Retina (tissue), 1 donor: ENCODE results near the gene CR2.
"Not testable (repeated sequence)": the region's sequence is repeated elsewhere in the genome, so short reads cannot be mapped to it uniquely, and the experiment has no call there.

Source experiments
- DNase-seq: peaks from one replicate; pipeline ENCODE4 v3.0.0-alpha.2; 2016

The CR2 gene

GRCh38 chr1:207514890-207515289 is 60.8 kb downstream of the CR2 start:
- no peak for DNase-seq

GRCh38 chr1:207516729-207517128 is 62.6 kb downstream of the CR2 start:
- DNase-seq = no peak

- no peak for DNase-seq
These were observed 64.6 kb downstream of the CR2 start for GRCh38 chr1:207518608-207519236.

GRCh38 chr1:207519505-207520399 is 65.6 kb downstream of the CR2 start:
- DNase-seq = no peak

GRCh38 chr1:207520400-207521345 is 66.5 kb downstream of the CR2 start:
- not testable (repeated sequence) for DNase-seq

- not testable (repeated sequence) for DNase-seq
These were observed 71.1 kb downstream of the CR2 start for GRCh38 chr1:207525239-207525638.

- DNase-seq = not testable (repeated sequence)
These were observed 74.3 kb downstream of the CR2 start for GRCh38 chr1:207528401-207528800.

- DNase-seq = not testable (repeated sequence)
These were observed 82.1 kb downstream of the CR2 start for GRCh38 chr1:207536263-207536662.
